NCI-H345 treated with DMSO at 0.1 percent for 48 hours (cell line): ENCODE results near the gene BRICD5.

ENCODE experiments used
- DNase-seq: peaks from one replicate; lab custom pipeline; 2025; ENCODE audit not compliant: unreplicated experiment; lab: John Stamatoyannopoulos, UW

The BRICD5 gene

GRCh38 chr16:2199621-2200139 lies 11.0 kb downstream of the BRICD5 start:
- DNase-seq: no peak

- DNase-seq: no peak
These were observed 11.6 kb downstream of the BRICD5 start for GRCh38 chr16:2199095-2199494.

GRCh38 chr16:2198283-2198682 lies 12.4 kb downstream of the BRICD5 start:
- no peak for DNase-seq

GRCh38 chr16:2197765-2198164 lies 12.9 kb downstream of the BRICD5 start:
- no peak for DNase-seq

- DNase-seq: no peak
These were observed 13.6 kb downstream of the BRICD5 start for GRCh38 chr16:2196981-2197511.

- DNase-seq: no peak
These were observed 14.3 kb downstream of the BRICD5 start, which contains the start of gene CASKIN1 for GRCh38 chr16:2196162-2196980. CASKIN1 (minus strand) TSS chr16:2196605; CDS start chr16:2196432, 173 bp downstream.

- DNase-seq: no peak
These were observed 15.1 kb downstream of the BRICD5 start for GRCh38 chr16:2195322-2196161.

GRCh38 chr16:2194852-2195321 lies 15.8 kb downstream of the BRICD5 start:
- peak; percentile 35 for DNase-seq

- no peak for DNase-seq
These were observed 16.4 kb downstream of the BRICD5 start for GRCh38 chr16:2194166-2194834.

- DNase-seq: no peak
These were observed 19.3 kb downstream of the BRICD5 start for GRCh38 chr16:2191446-2191706.

GRCh38 chr16:2190659-2191445 lies 19.8 kb downstream of the BRICD5 start:
- no peak for DNase-seq

GRCh38 chr16:2190002-2190658 lies 20.5 kb downstream of the BRICD5 start:
- DNase-seq: no peak

- no peak for DNase-seq
These were observed 21.3 kb downstream of the BRICD5 start for GRCh38 chr16:2189252-2189893.

GRCh38 chr16:2188395-2188794 lies 22.3 kb downstream of the BRICD5 start:
- no peak for DNase-seq

- DNase-seq: no peak
These were observed 23.5 kb downstream of the BRICD5 start for GRCh38 chr16:2187212-2187611.

- no peak for DNase-seq
These were observed 24.2 kb downstream of the BRICD5 start for GRCh38 chr16:2186505-2186904.

- no peak for DNase-seq
These were observed 24.6 kb downstream of the BRICD5 start for GRCh38 chr16:2186064-2186463.

- DNase-seq: no peak
These were observed 25.7 kb downstream of the BRICD5 start for GRCh38 chr16:2184962-2185361.

- DNase-seq: no peak
These were observed 26.3 kb downstream of the BRICD5 start for GRCh38 chr16:2184346-2184745.
